Adrenal gland (tissue), 12 donors: ENCODE measurements around the gene SLC22A2. TPM values are rescaled to one million over a fixed set of nuclear protein-coding genes. Genes with fewer than 3 reads are reported as not detected.

Source experiments
- DNase-seq, 7 donors: peaks; one replicate each; pipeline ENCODE4 v3.0.0-alpha.2; 2019 to 2020
- H3K27ac ChIP-seq, 5 donors: fragments of 200-600 bp; sonication (generic) in 4 of 5; 1 replicate in 3 of 5; 2 replicates in 2 of 5; pipeline versions ENCODE4 v1.5.1 to v1.8.0; 2016 to 2020; ENCODE audit warnings: mild to moderate bottlenecking in 1 of 5
- H3K27me3 ChIP-seq: fragments of 200-600 bp; 2 replicates; pipeline ENCODE4 v1.8.0; 2021
- H3K36me3 ChIP-seq, 2 donors: fragments of 200-600 bp; replicated peaks in 1 of 2; 1 replicate in 1 of 2; 2 replicates in 1 of 2; pipeline versions ENCODE4 v1.5.1 to v1.8.0; 2018 to 2022
- H3K4me1 ChIP-seq, 2 donors: fragments of 200-600 bp; replicated peaks in 1 of 2; 1 replicate in 1 of 2; 2 replicates in 1 of 2; pipeline versions ENCODE4 v1.5.1 to v1.8.0; 2018 to 2021
- H3K4me3 ChIP-seq, 4 donors: fragments of 200-600 bp; sonication (generic) in 3 of 4; one replicate each; pipeline ENCODE4 v1.5.1; 2016 to 2018
- H3K9me3 ChIP-seq, 3 donors: fragments of 200-600 bp; sonication (generic) in 1 of 3; replicated peaks in 1 of 3; 1 replicate in 2 of 3; 2 replicates in 1 of 3; pipeline versions ENCODE4 v1.5.1 to v1.8.0; 2016 to 2021
- CTCF ChIP-seq, 6 experiments: fragments of 450-650 bp in 4 of 6; fragments of 200-600 bp in 2 of 6; sonication (generic) in 1 of 6; IDR thresholded peaks; 1 replicate in 5 of 6; 2 replicates in 1 of 6; pipeline versions ENCODE4 v1.5.1 to v1.8.0; 2016 to 2021; ENCODE audit warnings: antibody characterized with exemption in 6 of 6, mild to moderate bottlenecking in 2 of 6, moderate library complexity in 1 of 6
- POLR2A ChIP-seq, 2 donors: fragments of 450-650 bp; IDR thresholded peaks; one replicate each; pipeline ENCODE4 v1.6.1; 2017; ENCODE audit warnings: antibody characterized with exemption in 2 of 2, mild to moderate bottlenecking in 2 of 2, moderate library complexity in 1 of 2
- WGBS, 4 donors: extraction: QIAGEN DNeasy Blood & Tissue Kit in 2 of 4; methylation state at CpG; one replicate each; pipeline versions ENCODE4 v1.1.5 to v1.1.7; 2013 to 2017; 5-methylcytosine and 5-hydroxymethylcytosine counted together
- intact Hi-C, 2 donors: fragments of 100-400 bp; cut with DNase I; formaldehyde crosslinking; loops; one replicate each; pipeline versions ENCODE4 v1.14.1 to v1.15.0; 2022 to 2023
- polyA plus RNA-seq, 3 donors: library from polyadenylated mRNA; stranded (reverse); fragments of 200-250 nt in 2 of 3; fragments of 350-450 nt in 1 of 3; fragmentation: Illumina TruSeq in 1 of 3; extraction: RNeasy Lipid Tissue Mini Kit (QIAGEN cat#74804) in 1 of 3; gene quantifications; one replicate each; pipeline ENCODE4 v1.2.3, GENCODE V29; 2013 to 2014
- total RNA-seq, 9 donors: library from RNA; depleted of rRNA in 4 of 9; stranded (reverse); fragments of >200 nt in 4 of 9; fragments of 120-200 nt in 1 of 9; fragmentation: NEBNext Ultra II Directional in 1 of 9; extraction: Animal tissue kit (Norgen Biotek cat#: 25700) in 1 of 9; gene quantifications; one replicate each; pipeline versions ENCODE4 v1.1.0 to v1.2.4, GENCODE V29; 2013 to 2023
- donor health status: healthy with polysubstance abuse.
- donor health status: Bipolar disorder and iron deficiency.
- donor health status: DM: yes; HTN: yes; CAD: no.
- donor health status: DM: no; HTN: no; CAD: no.
- donor health status: DM: no; HTN: no; CAD: no.
- donor health status: DM: yes; HTN: yes; CAD: no.

The SLC22A2 gene
- total and polyA plus RNA-seq, 12 donors = not detected

- H3K9me3 ChIP-seq = no peaks in the 10 kb centered on the region
- DNase-seq = no peak
- H3K36me3 ChIP-seq = no peaks in the 10 kb centered on the region
- intact Hi-C loops = no loop called here
- H3K27ac ChIP-seq = no peak overlapping the region
- 85 to 97% (median 95%) methylated on average over 4 to 5 of the region's 5 CpGs for WGBS, 4 donors
- H3K4me3 ChIP-seq = no peak overlapping the region
- no peaks in the 10 kb centered on the region for H3K4me1 ChIP-seq
- H3K27me3 ChIP-seq = no peaks in the 10 kb centered on the region
- TF ChIP-seq POLR2A (IDR thresholded peaks at IDR 0.05) = no peak
- TF ChIP-seq CTCF (IDR thresholded peaks at IDR 0.05) = no peak
Observed at GRCh38 chr6:160277144-160277543, 18.5 kb upstream of the SLC22A2 start.

- no peak for TF ChIP-seq CTCF (IDR thresholded peaks at IDR 0.05)
- no peak for TF ChIP-seq POLR2A (IDR thresholded peaks at IDR 0.05)
- H3K27me3 ChIP-seq = no peaks in the 10 kb centered on the region
- no peak for DNase-seq
- no peaks in the 10 kb centered on the region for H3K4me1 ChIP-seq
- no peaks in the 10 kb centered on the region for H3K36me3 ChIP-seq
- intact Hi-C loops = no loop called here
- no peaks in the 10 kb centered on the region for H3K9me3 ChIP-seq
- WGBS, 4 donors = 67 to 85% (median 80%) methylated on average over 4 of the region's 4 CpGs
- no peak overlapping the region for H3K27ac ChIP-seq
- H3K4me3 ChIP-seq = no peak overlapping the region
Observed at GRCh38 chr6:160276126-160276525, 17.5 kb upstream of the SLC22A2 start.

GRCh38 chr6:160275511-160276003 lies 16.9 kb upstream of the SLC22A2 start:
- H3K9me3 ChIP-seq = no peaks in the 10 kb centered on the region
- intact Hi-C loops = no loop called here
- H3K36me3 ChIP-seq = no peaks in the 10 kb centered on the region
- no peak for TF ChIP-seq CTCF (IDR thresholded peaks at IDR 0.05)
- no peak for TF ChIP-seq POLR2A (IDR thresholded peaks at IDR 0.05)
- no peak overlapping the region for H3K27ac ChIP-seq
- no peak overlapping the region for H3K4me3 ChIP-seq
- 82 to 98% (median 90%) methylated on average over 8 to 20 of the region's 20 CpGs for WGBS, 4 donors
- DNase-seq = no peak
- no peaks in the 10 kb centered on the region for H3K4me1 ChIP-seq
- H3K27me3 ChIP-seq = no peaks in the 10 kb centered on the region

- 79 to 90% (median 83%) methylated on average over 4 of the region's 4 CpGs for WGBS, 4 donors
- no peak overlapping the region for H3K27ac ChIP-seq
- H3K27me3 ChIP-seq = no peaks in the 10 kb centered on the region
- no peaks in the 10 kb centered on the region for H3K9me3 ChIP-seq
- TF ChIP-seq POLR2A (IDR thresholded peaks at IDR 0.05) (no peak), CTCF (IDR thresholded peaks at IDR 0.05) (no peak)
- no peaks in the 10 kb centered on the region for H3K4me1 ChIP-seq
- no peak overlapping the region for H3K4me3 ChIP-seq
- DNase-seq = no peak
- H3K36me3 ChIP-seq = no peaks in the 10 kb centered on the region
- intact Hi-C loops = no loop called here
Observed at GRCh38 chr6:160274871-160275510, 16.4 kb upstream of the SLC22A2 start.
